DMS53 (cell line): ENCODE data around the gene NDUFV3.
A peak's percentile ranks its signal among the peaks of the same experiment; 100 is the strongest.
"Not testable (repeated sequence)": the region's sequence is repeated elsewhere in the genome, so short reads cannot be mapped to it uniquely, and the experiment has no call there.

Experiments used
- DNase-seq: peaks from one replicate; lab custom pipeline; 2025; lab: John Stamatoyannopoulos, UW

NDUFV3 gene

GRCh38 chr21:42892931-42893755 is at the start of gene NDUFV3:
NDUFV3 (plus strand) TSS chr21:42893309; CDS start chr21:42893334, 25 bp downstream.
- peak; percentile 98 for DNase-seq

- DNase-seq: no peak
These were observed 48.5 kb upstream of the NDUFV3 start for GRCh38 chr21:42844411-42845113.

- DNase-seq: no peak
These were observed 47.7 kb upstream of the NDUFV3 start for GRCh38 chr21:42845296-42845965.

- no peak for DNase-seq
These were observed 46.9 kb upstream of the NDUFV3 start for GRCh38 chr21:42846221-42846620.

GRCh38 chr21:42847051-42847707 is 45.9 kb upstream of the NDUFV3 start:
- no peak for DNase-seq

- DNase-seq: no peak
These were observed 45.4 kb upstream of the NDUFV3 start for GRCh38 chr21:42847726-42848125.

GRCh38 chr21:42848144-42848931 is 44.8 kb upstream of the NDUFV3 start:
- not testable (repeated sequence) for DNase-seq

GRCh38 chr21:42848932-42849758 is 44.0 kb upstream of the NDUFV3 start:
- DNase-seq: no peak

GRCh38 chr21:42849759-42850412 is 43.2 kb upstream of the NDUFV3 start:
- no peak for DNase-seq

GRCh38 chr21:42850463-42850862 is 42.6 kb upstream of the NDUFV3 start:
- DNase-seq: no peak

- peak; percentile 49 for DNase-seq
These were observed 42.2 kb upstream of the NDUFV3 start for GRCh38 chr21:42850866-42851391.

GRCh38 chr21:42851812-42852665 is 41.1 kb upstream of the NDUFV3 start:
- DNase-seq: no peak

GRCh38 chr21:42852925-42853570 is 40.1 kb upstream of the NDUFV3 start:
- no peak for DNase-seq

GRCh38 chr21:42853621-42854020 is 39.5 kb upstream of the NDUFV3 start:
- DNase-seq: no peak

GRCh38 chr21:42854246-42855010 is 38.7 kb upstream of the NDUFV3 start:
- no peak for DNase-seq

GRCh38 chr21:42855171-42855936 is 37.8 kb upstream of the NDUFV3 start:
- DNase-seq: no peak

GRCh38 chr21:42855937-42856335 is 37.2 kb upstream of the NDUFV3 start:
- no peak for DNase-seq
